HG03432 (cell line): ENCODE data around the gene SIK2.
A peak's percentile ranks its signal among the peaks of the same experiment; 100 is the strongest.

ENCODE experiments used
- ATAC-seq: cut with Tn5 transposase; IDR thresholded peaks from one replicate; pipeline ENCODE4 v1.9.1; 2021; ENCODE audit warnings: mild to moderate bottlenecking, moderate library complexity; ENCODE audit not compliant: unreplicated experiment

SIK2 gene

DNA sequence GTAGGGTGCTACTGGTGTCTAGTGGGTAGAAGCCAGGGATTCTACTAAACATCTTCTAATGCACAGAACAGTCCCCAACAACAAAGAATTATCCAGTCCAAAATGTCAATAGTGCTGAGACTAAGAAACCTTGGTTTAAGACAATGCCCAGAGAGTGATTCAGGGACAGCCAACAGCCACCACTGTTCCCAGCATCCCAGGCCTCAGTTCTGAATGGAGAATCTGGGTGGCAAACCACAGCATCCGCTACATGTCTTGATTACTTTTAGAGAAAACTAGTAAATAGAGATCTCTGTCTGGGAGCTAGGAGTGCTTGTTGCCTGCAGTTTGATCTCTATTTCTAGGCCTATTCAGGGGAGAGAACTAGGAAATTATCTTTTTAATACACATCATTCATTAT is 20.9 kb upstream of the SIK2 start:
- ATAC-seq, result no peak

DNA sequence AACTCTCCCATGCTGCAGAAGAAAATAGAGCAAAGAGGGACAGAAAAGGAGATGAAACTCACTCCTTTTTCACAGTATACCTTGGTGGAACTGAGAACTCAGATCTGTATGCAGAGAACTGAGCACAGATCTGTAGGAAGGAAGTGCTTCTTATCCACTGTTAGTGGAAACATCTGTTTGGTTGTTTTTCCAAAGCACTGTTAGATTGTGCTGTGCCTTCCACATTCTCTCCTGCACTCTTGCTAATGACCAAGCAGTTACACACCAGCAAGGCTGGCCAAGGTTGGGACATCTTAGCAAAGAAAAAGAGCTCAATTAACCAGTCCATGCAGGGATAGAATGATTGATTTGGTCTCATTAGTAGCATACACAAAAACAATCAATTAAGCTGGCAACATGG is 20.1 kb upstream of the SIK2 start:
- ATAC-seq, result no peak

DNA sequence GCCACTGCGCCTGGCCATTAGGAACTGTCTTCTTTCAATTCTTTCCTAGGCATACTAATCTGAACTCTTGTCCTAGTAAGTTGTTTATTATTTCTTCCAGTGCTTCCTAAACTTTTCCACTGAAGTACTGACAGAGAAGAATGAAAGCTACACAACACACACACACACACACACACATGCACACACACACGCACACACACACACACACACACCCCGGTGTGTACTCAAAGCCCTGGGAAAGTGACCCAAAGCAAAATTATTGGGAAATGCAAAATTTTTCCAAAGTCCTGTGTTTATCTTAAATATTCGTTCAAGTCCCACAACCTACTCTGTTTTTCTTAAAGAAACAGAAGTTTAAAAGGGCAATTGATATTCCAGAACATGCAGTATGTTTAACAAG is 19.4 kb upstream of the SIK2 start:
- no peak for ATAC-seq

DNA sequence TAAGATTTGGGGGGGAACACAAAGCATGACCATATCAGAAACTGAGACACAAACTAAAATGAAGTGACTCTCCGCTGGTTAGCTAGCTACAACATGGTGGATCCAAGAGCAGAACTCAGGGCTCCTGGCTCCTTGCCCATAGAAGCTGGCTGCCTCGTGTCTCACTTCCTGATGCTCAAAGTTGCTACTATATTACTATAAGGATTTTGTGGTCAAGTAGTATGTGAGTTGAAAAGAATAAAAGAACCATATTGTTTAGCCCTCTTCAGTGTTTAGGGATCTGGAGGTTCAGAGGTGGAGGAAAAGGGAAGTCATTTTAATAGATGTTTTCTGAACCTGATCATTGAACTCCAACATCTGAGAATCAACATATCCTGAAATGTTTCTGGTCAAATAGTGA is 16.9 kb upstream of the SIK2 start:
- ATAC-seq, result no peak

DNA sequence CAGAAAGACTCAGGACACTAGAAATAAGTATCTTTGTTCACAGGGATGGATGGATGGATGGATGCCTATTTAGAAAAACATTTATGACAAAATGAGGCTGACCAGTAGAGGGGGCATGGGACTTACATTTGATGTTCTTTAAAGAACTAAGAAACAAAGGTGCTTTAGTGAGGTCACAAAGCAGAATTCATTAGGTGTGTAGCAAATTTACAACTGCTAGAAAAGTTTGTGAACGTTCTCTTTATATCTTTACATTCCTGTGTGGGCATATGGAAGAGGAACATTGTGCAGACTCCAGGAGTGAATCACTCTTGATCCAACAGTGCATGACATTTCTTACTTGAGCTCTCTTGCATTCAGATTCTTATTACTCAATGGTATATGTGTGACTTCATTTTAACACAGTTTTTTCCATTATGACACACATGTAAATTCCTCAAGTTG is 15.8 kb upstream of the SIK2 start:
- no peak for ATAC-seq

DNA sequence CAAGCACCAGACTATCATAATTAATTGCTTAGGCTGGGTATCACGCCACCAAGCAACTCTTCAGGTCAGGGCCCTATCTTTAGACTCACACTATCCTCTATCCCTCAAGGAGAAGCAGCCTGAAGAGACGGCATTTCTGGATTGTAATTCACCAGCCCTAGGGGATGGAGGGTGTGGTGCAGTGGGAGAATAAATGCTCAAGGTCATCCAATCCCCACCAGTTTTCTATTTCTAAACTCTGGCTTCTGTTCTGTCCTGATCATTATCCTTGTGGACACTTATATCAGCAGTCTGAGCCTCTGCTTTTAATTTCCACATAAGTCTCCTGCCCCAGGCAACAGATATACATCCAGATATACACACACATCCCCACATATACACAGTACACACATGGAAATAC is 13.1 kb upstream of the SIK2 start:
- ATAC-seq, result no peak

DNA sequence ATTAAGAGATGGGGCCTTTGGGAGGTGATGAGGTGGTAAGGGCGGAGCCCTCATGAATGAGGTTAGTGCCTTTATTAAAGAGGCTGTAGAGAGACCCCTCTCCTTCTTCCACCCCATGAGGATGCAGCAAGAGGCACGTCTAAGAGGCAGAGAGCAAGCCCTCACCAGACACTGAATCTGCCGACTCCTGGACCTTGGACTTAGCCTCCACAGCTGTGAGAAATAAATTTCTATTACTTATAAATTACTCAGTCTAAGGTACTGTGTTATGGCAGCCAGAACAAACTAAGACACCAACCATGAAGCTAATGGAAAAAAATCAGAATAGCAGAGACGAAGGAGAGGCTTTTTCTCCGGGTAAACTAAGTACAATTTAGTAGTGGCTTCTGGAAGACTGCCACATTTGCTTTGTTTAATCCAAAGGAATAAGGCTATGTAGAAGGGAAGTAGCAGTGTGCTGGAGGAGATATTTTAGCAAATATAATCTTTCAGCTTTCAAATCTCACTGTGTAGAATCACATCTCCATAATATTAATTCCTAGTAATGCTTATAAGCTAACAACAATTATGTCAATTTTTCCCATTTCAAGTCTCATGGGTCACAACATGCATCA is 12.3 kb upstream of the SIK2 start:
- ATAC-seq, result no peak

DNA sequence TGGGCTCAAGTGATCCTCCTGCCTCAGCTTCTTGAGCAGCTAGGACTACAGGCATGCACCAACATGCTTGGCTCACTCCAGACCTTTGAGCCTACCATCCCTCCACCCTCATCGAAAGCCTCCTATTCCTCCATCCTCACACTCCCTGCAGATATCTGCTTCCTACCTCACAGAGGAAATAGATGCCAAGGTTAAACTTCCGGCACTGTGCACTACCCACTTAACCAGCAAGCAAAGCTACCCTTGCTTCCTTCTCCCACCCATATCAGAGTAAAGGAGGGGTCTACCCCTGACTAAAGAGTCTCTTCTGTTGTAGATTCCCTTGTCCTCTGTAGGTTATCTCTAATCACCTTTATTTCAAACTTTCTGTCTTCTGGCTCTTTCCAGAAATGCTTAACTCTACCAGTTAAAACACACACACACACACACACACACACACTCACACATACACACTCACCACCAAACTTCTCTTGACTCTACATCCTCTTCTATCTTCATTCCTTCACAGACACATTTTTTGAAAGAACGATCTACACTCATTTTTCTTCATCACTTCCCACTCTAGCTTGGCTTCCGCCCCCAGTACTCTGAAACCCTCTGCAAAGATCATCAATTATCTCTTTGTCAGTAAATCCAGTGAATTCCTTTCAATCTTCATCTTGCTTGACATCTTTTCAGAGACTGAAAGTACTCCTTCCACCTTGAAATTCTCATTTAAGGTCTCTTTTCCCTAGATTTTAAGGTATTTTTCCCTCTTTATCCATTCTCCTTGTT is 10.9 kb upstream of the SIK2 start:
- no peak for ATAC-seq

DNA sequence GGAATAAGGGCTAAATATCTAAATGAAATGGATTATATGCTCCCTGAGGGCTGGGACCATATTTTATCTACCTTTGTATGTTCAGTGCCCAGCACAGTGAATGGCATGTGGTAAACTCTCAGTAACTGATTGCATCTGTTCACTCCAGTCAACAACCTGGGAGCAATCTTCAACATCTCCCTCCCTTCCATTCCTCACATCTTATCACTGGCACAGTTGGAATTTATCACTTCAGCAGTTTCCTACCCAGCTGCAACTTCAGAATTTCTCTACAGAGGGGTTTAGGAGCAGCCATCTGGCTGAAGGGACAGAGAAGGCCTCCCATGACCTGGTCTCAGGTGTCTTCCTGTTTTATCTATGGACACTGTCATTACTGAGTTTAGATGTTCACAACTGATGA is 9.8 kb upstream of the SIK2 start:
- ATAC-seq, result no peak

DNA sequence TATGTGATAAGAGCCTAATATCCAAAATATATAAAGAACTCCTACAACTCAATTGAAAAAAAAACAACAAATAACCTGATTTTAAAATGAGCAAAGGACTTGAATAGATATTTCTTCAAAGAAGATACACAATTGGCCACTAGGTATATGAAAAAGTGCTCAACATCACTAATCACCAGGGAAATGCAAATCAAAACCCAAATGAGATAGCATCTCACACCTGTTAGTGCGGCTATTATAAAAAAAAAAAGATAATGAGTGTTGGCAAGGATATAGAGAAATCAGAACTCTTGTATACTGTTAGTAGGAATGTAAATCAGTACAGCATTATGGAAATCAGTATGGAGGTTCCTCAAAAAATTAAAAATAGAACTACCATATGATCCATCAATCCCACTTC is 5.9 kb upstream of the SIK2 start:
- no peak for ATAC-seq

DNA sequence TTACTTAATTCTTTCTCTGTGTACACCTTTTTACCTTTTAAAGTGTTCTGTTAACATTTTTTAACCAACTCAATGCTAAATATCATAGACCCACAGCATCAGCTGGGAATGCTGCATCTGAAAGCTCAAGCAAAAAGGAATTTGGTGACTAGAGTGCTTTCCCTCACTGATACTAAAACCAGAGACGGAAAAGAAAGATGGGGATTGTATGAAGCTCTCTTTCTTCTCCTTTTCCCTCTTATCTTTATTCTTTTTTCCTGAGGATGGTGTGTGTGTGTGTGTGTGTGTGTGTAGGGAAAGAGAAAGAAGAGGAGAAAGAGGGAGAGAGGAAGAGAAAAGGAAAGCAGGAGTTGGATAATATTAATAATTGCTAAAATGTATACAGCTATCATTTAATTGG is 4.1 kb upstream of the SIK2 start:
- no peak for ATAC-seq

DNA sequence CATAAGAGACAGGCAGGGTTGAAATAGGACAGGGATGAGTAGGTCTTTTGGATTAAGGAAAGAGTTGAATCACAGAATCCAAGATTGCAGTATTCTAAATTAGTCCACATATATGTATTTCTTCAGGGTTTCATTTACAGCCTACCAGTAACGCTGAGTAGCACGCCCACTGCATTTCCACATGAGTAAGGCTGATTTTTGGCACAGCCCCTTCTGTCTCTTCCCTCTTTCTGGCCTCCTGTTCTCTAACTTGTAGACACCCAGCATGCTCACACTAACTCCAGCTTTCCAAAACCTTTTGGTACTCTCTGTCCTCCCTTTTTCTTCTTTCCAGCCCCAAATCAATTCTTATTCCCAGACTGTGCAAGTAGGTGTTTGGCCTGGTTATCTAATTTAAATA is 3.7 kb upstream of the SIK2 start:
- no peak for ATAC-seq

DNA sequence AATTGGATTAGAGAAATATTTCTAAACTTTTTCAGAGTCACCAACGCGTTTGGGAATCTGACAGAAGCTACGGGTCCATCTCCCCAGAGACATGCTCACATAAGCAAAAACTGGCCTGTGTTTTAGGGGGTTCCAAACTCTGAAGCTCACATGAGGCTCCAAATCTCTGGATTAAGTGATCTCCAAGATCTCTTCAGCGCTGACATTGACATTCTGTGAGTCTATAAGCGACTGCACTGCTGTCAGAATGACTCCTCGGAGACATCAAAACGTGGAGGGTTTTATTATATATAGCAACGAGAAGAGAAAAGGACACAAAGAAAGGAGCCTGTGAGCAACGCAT is 642 bp upstream of the SIK2 start:
- no peak for ATAC-seq

DNA sequence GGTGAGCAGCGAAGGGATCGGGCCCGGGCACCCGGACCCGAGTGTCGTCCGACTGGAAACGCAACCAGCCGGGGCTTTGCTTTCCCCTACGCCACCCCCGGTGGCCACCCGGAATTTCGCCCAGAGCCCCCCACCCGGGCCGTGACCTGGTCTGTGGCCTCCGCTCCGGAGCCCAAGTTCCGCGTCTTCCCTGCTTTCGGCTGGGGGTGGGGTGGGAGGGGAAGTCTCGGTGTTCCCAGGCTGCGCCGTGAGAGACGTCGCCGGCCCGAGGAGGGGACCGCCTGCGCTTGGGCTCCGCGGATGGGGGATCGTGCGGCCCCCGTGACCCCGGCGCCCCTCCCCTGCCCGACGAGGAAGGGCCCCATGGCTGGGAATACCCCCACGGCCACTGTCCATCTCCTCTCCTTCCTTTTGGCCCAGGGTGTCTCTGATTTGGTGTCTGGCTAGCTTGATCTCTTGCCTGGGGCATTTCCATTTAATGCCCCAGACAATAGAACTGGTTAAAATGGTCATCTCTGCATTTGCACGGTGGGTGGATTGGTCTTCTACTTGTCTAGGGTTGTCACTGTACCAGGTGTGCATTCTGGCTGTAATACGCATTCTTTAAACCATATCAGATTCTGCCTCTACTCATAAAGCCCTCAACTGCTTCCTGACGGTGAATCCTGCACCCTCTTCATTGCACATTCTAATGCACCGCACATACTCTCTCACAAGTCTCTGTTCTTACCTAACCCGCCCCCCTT is 789 bp downstream of the SIK2 start:
- peak; percentile 2 for ATAC-seq

DNA sequence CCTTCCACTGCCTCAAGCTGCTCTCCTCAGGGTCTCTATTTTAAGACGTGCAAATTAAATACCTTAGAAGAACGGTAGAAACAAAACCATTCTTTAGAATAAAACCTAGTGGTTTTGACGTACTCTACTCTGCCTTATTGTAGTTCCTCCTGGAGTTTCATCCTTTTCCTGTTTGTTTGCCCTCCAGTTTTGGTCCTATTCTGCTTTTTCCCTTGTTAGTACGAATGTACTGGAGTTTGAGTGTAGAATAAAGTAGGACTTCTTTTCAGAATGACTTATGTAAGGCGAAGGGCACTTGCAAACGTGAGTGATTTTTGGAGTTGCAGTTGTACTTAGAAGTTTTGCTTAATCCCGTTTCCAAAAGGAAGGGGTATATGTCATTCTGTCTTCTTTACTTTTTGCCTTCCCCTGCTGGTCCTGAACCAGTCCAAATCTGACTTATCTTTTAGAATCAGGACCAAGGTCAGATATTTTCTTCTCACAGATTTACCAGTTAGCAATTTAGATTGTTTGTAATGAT is 1.4 kb downstream of the SIK2 start:
- ATAC-seq, result no peak

DNA sequence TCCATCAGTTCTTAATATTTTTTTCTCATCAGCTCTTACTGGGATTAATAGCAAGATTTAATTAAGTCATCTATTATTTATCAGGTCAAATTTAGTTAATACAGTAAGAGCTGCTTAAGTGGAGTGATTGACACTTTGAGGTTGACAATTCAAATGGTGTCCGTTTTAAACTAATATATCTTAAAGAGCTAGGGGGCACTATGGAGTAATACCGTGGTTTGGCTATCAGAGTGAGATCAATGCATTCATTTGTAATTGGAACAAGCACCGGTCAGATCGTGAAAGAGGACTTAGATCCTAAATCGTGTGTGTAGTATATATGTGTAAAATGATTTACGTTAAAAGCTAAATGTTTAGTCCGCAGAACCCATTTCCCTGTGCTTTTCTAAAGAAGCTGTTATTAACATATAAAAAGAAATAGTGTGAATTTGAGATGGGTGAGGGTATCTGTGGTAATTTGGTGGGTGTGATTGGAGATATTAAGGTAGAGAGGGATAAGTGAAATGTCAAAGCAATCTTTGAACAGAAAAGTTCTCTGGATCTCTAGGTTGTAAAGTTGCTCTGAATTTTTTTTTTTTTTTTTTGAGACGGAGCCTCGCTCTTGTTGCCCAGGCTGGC is 2.3 kb downstream of the SIK2 start:
- ATAC-seq, result no peak

DNA sequence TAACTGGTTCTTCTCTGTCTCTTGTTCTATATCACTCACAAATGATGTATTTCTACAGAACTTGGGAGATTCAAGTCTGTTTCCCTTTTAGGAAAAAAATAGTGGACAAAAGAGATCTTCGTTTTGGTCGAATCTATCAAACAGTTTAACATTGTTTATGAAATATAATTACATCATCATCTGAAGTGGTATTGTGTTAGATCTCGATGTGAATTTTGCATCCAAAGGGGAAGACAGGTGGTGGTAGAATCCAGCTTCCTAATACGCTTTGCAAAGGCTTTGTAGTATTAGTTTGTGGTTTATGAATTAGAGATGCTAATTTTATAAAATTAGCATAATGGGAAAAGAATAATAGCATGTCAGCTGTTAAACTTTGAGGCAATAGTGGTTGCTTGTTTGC is 3.4 kb downstream of the SIK2 start:
- ATAC-seq, result no peak

DNA sequence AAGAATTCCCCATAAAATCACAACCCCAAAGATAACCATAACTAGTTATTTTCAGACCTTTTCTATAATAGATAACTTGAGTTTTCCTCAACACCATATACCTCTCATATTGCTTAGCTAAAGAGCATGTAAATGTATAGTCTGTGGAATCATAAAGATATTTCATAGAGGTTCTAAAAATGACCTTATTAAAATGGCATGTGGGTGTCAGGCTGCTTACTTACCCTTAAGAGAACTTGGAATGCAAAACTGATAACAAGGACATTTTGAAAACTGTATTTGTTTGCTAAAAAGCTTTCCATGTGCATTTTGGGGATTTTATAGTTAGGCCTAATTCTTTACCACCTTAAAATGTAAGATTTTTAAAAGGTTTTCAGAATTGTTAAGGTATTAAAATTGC is 4.7 kb downstream of the SIK2 start:
- ATAC-seq, result no peak

DNA sequence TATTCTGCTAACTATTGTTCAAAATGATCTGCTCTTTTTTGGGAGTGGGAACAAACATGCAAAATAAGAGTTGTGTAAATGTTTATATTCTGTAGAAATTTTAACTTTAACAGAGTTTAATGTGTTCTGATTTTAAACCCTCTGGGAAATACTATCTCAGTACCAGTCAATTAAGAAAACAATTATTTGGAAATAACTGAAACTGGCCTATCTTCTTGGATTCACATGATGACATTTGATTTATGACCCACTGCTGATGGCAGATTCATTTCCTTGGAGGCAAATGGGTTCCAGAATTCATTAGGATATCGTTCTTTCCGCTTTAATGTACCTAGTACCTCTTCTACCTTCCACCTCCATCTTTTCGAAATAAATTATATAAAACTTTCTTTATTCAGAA is 5.5 kb downstream of the SIK2 start:
- no peak for ATAC-seq

DNA sequence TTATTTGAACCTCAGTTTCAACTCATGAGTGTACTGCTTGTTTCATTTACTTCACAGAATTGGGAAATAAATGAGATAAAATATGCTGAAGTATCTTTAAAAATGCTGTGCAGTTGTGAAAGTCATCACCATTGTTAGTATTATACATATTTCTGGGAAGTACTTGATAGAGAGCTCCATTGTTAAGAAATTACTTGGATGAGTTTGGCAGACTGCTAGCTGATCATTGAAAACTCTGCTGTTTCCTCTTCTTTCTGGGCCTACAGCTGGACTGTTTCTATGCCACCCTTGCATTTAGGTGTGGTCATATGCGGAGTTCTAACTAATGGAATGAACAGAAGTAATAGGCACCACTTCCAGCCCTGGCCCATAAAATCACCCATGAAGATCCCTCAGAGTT is 10.0 kb downstream of the SIK2 start:
- no peak for ATAC-seq

DNA sequence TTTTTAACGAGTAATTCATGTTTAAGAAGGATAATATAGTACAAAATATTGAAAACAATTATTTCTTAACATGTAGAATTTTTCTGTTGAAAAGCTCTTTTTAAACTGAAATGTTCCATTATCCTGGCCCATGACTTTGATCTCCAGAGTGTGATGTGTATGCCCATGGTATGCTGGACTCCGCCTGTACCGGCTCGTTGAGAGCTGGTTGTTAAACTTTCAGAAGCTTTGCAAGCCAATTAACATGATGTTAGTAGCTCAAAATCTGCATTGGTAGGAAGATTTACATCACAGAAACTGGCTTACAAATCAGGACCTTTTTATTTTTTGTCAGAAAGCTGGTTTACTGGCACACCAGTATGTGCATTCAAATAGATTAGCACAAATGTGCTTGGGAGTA is 15.0 kb downstream of the SIK2 start:
- ATAC-seq, result no peak

DNA sequence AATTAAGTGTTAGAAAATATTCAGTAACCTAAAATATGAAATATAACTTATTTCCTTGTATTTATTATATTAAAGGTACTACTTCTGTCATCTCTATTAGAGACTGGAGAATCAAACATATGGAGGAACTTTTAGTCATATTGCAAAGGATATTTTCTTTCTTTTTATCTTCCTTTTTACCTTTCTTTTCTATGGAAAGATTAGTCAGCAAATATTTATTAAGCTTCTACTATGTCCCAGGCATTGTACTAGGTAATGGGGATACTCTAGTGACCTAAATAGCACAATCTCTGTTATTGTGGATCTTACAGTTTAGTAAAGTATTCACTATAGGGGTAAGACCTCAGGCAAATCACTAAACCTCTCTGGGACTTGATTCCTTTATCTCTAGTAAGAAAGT is 18.3 kb downstream of the SIK2 start:
- ATAC-seq, result no peak
